Upper lobe of left lung (tissue), 4 donors: ENCODE results near the gene DHX15.

Experiments used
- CTCF ChIP-seq, 6 experiments: fragments of 450-650 bp in 4 of 6; fragments of 200-600 bp in 2 of 6; sonication (generic) in 2 of 6; IDR thresholded peaks; one replicate each; pipeline ENCODE4 v1.5.1; 2016 to 2019; ENCODE audit warnings: antibody characterized with exemption in 6 of 6
- EP300 ChIP-seq, 4 donors: sonication (generic); formaldehyde crosslinking; IDR thresholded peaks; one replicate each; pipeline ENCODE4 v1.5.1; 2017; ENCODE audit warnings: antibody characterized with exemption in 4 of 4, control low read depth in 2 of 4
- POLR2A ChIP-seq, 4 donors: fragments of 450-650 bp; IDR thresholded peaks; one replicate each; pipeline ENCODE4 v1.5.1; 2016 to 2017; ENCODE audit warnings: antibody characterized with exemption in 4 of 4, mild to moderate bottlenecking in 2 of 4
- POLR2AphosphoS5 ChIP-seq, 2 donors: sonication (generic); formaldehyde crosslinking; IDR thresholded peaks; one replicate each; pipeline ENCODE4 v1.5.1; 2017; ENCODE audit warnings: antibody characterized with exemption in 2 of 2

GRCh38 chr4:24565054-24565453 is 19.3 kb downstream of the DHX15 start:
- TF ChIP-seq POLR2A (IDR thresholded peaks at IDR 0.05) (no peak), CTCF (IDR thresholded peaks at IDR 0.05) (no peak), POLR2AphosphoS5 (IDR thresholded peaks at IDR 0.05) (no peak), EP300 (IDR thresholded peaks at IDR 0.05) (no peak)
